NB4 (cell line): ENCODE measurements around the gene NOL8.
A peak's percentile ranks its signal among the peaks of the same experiment; 100 is the strongest.

Experiments used
- CTCF ChIP-seq: IDR thresholded peaks from one replicate; pipeline ENCODE4 v1.5.1; 2012; ENCODE audit warnings: low read depth, low read length
- MAX ChIP-seq: IDR thresholded peaks from 2 replicates; pipeline ENCODE4 v1.6.1; 2011; ENCODE audit warnings: low read depth, low read length
- POLR2A ChIP-seq: IDR thresholded peaks from 2 replicates; pipeline ENCODE4 v1.6.1; 2011; ENCODE audit warnings: mild to moderate bottlenecking; ENCODE audit not compliant: insufficient read length; ENCODE audit errors: extremely low read depth

GRCh38 chr9:92265154-92265553 lies 60.0 kb downstream of the NOL8 start:
- no peak for TF ChIP-seq CTCF
- TF ChIP-seq MAX: 0 out of 2 replicates have a peak, but pooled peaks have one; percentile 6
- no peak for TF ChIP-seq POLR2A
